KOPT-K1 (cell line): Measurements from ENCODE around the gene VAV1.
"Not testable (repeated sequence)": the region's sequence is repeated elsewhere in the genome, so short reads cannot be mapped to it uniquely, and the experiment has no call there.

Experiments used
- H3K27ac ChIP-seq: fragments of 200-600 bp; sonication (generic); 2 replicates; pipeline ENCODE4 v1.5.1; 2016; ENCODE audit warnings: antibody characterized with exemption, mild to moderate bottlenecking, low read depth, low read length; ENCODE audit not compliant: poor library complexity, severe bottlenecking
- H3K36me3 ChIP-seq: fragments of 200-600 bp; sonication (generic); 2 replicates; pipeline ENCODE4 v1.5.1; 2017; ENCODE audit warnings: antibody characterized with exemption, mild to moderate bottlenecking, low read length, moderate library complexity; ENCODE audit not compliant: insufficient read depth
- H3K9me3 ChIP-seq: fragments of 200-600 bp; sonication (generic); 2 replicates; pipeline ENCODE4 v1.5.1; 2017; ENCODE audit warnings: antibody characterized with exemption, low read length, mild to moderate bottlenecking; ENCODE audit not compliant: insufficient read depth, poor library complexity, severe bottlenecking

Gene VAV1

DNA sequence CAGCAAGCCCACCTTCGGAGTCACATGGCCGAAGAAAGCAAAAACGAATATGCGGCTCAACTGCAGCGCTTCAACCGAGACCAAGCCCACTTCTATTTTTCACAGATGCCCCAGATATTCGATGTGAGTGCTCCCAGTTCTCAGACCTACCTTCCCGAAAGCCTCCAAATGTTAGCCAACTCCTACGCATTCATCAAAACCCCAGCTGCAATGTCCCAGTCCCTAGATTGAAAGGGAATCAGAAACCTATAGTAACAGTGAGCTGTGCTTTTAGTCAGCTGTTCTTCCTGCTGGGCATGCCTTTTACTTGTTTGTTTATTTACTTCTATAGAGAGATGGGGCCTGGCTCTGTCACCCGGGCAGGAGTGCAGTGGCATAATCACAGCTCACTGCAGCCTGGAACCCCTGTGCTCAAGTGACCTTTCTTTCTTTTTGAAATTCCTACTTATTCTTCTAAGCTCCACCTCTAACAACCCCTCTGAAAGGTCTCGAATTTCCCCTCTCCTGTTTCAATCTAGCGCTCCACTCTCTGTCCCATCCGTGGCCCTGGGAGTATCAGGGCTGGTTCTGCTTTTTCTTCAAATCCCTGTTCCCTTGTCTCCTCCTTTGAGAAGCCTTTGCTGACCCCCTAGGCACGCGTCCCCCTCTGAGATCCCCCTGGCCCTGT, 28.7 kb upstream of the VAV1 start:
- Histone ChIP-seq H3K27ac (no peak overlapping the region), H3K36me3 (no peaks in the 10 kb centered on the region), H3K9me3 (no peaks in the 10 kb centered on the region)

GRCh38 chr19:6744381-6745301, 27.9 kb upstream of the VAV1 start:
- no peaks in the 10 kb centered on the region for H3K36me3 ChIP-seq
- no peak overlapping the region for H3K27ac ChIP-seq
- no peaks in the 10 kb centered on the region for H3K9me3 ChIP-seq

- H3K27ac ChIP-seq: no peak overlapping the region
- H3K36me3 ChIP-seq: no peaks in the 10 kb centered on the region; the same call in 1 of the 2 replicates
- H3K9me3 ChIP-seq: no peaks in the 10 kb centered on the region
Observed at GRCh38 chr19:6745965-6746364, 26.5 kb upstream of the VAV1 start.

GRCh38 chr19:6748543-6748942, 24.0 kb upstream of the VAV1 start:
- H3K27ac ChIP-seq, H3K9me3 ChIP-seq, H3K36me3 ChIP-seq: not testable (repeated sequence)

DNA sequence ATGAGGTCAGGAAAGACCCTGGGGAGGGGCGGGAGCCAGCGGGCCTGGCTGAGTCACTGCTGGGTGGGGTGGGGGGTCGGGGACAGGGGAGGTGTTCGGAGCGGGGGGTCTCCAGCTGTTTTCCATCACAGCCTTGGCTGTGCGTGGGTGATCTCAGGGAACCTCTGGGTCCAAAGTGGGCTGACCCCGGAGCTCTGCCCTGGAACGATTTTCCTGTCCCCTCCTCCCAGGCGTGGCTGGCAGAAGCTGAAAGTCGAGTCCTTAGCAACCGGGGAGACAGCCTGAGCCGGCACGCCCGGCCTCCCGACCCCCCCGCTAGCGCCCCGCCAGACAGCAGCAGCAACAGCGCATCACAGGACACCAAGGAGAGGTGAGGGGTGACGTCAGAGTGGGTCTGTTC, 22.4 kb upstream of the VAV1 start:
- H3K36me3 ChIP-seq: no peaks in the 10 kb centered on the region; the same call in 1 of the 2 replicates
- H3K27ac ChIP-seq: no peak overlapping the region
- no peaks in the 10 kb centered on the region for H3K9me3 ChIP-seq

DNA sequence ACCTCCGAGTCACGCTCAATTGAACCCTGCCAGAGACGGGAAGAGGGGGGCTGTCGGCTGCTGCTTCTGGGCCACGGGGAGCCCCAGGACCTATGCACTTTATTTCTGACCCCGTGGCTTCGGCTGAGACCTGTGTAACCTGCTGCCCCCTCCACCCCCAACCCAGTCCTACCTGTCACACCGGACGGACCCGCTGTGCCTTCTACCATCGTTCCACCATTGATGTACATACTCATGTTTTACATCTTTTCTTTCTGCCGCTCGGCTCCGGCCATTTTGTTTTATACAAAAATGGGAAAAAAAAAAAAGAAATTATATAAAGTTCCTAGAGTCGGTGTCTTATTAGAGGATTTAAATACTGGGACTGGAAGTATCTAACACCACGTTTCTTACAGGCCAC, 21.3 kb upstream of the VAV1 start:
- Histone ChIP-seq H3K9me3 (no peaks in the 10 kb centered on the region), H3K36me3 (no peaks in the 10 kb centered on the region; the same call in 1 of the 2 replicates), H3K27ac (no peak overlapping the region)

DNA sequence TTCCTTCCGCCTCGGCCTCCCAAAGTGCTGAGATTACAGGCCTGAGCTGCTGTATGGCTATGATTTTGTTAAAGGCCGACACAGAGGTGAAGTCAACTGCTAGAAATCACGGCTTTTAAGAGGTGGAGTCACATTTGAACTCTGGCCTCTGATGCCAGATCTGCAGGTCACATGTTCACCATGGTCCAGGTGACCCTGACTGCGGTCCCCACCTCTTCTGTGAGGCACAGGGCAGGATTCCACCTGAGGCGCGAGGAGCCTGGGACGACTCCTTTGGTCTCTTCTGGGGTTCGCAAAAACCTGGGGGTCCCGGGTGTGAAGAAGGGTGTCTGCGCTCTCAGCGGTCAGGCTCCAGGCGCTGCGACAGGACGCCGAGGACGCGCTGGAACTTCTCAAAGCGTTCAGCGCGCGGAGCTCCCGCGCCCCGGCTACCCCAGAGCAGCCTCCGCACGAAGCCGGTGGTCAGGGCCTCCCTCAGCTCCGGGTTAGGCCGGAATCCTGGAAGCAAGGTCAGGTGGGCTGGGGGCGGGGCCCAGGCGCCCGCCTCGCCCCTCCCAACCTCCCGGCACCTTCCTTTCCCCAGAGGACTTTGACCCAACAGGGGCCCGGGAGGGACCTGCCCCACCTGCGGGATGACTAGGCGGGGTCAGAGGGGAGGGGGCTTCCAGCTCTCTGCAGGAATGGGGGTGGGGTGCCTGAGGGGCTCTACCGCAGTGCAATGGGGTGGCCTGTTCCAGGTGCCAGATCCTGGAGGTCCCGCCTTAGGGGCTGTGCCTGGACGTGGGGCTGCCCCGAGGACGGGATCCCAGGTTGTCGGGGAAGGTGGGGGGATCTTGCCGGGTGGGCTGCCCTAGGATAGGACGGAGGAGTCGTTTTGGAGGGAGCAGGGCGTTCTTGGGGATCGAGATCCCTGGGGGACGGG, 20.0 kb upstream of the VAV1 start:
- H3K36me3 ChIP-seq: no peaks in the 10 kb centered on the region; the same call in 1 of the 2 replicates
- H3K9me3 ChIP-seq: no peaks in the 10 kb centered on the region
- no peak overlapping the region for H3K27ac ChIP-seq

DNA sequence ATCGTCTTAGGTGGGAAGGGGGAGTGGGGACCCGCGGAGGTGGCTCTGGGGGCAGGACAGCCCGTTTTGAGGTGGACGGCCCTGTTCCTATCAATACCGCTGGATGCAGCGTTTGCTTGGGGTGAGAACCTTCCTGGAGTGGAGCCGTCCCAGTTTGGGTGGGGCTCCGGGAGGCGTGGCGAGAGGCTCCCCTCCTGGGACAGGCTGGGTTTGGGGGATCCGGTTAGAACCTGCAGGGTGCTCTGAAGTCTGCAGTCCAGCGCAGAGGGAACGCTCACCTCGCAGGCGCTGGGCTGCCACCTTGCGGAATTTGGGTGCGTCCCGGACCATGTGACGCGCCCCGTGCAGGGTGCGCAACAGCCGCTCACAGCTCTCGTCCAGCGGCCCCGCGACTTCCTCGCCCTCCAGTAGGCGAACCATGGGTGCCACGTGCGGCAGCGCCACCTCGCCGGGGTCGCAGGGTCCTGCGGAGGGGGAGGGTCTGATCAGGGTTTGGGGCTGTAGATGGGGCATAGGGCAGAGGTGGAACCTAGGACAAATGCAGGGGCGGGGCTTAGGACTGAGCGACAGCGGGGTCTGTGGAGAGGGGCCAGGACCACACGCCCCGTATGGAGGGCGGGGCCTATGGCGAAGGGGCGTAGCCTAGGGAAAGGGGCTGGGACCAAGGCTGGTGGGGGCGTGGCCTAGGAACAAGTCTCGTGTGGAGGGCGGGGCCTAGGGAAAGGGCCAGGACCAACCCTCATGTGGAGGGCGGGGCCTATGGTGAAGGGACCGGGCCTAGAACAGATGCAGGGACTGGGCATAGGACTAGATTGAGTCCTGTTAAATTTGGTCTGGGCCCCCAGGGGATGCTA, 19.1 kb upstream of the VAV1 start:
- Histone ChIP-seq H3K9me3 (no peaks in the 10 kb centered on the region), H3K27ac (no peak overlapping the region), H3K36me3 (no peaks in the 10 kb centered on the region; the same call in 1 of the 2 replicates)

- Histone ChIP-seq H3K36me3 (no peaks in the 10 kb centered on the region; the same call in 1 of the 2 replicates), H3K9me3 (no peaks in the 10 kb centered on the region), H3K27ac (no peak overlapping the region)
Observed at GRCh38 chr19:6754136-6754535, 18.4 kb upstream of the VAV1 start.

GRCh38 chr19:6754653-6755463, 17.6 kb upstream of the VAV1 start:
- no peaks in the 10 kb centered on the region; the same call in 1 of the 2 replicates for H3K36me3 ChIP-seq
- no peak overlapping the region for H3K27ac ChIP-seq

GRCh38 chr19:6760606-6761005, 11.9 kb upstream of the VAV1 start:
- Histone ChIP-seq H3K27ac (no peak overlapping the region), H3K9me3 (no peaks in the 10 kb centered on the region), H3K36me3 (no peaks in the 10 kb centered on the region)

More at GRCh38 chr19:6754653-6755463, 17.6 kb upstream of the VAV1 start:
- H3K9me3 ChIP-seq: no peaks in the 10 kb centered on the region

- Histone ChIP-seq H3K36me3 (no peaks in the 10 kb centered on the region), H3K27ac (no peak overlapping the region), H3K9me3 (no peaks in the 10 kb centered on the region)
Observed at GRCh38 chr19:6761053-6761676, 11.3 kb upstream of the VAV1 start.

- H3K9me3 ChIP-seq, H3K36me3 ChIP-seq, H3K27ac ChIP-seq: not testable (repeated sequence)
Observed at GRCh38 chr19:6762253-6762797, 10.2 kb upstream of the VAV1 start.
